Smooth muscle cell of the brain vasculature (primary cell): ENCODE measurements around the gene SETD4.
A peak's percentile ranks its signal among the peaks of the same experiment; 100 is the strongest.
"Not testable (repeated sequence)": the region's sequence is repeated elsewhere in the genome, so short reads cannot be mapped to it uniquely, and the experiment has no call there.

Experiments used
- DNase-seq: peaks from one replicate; pipeline ENCODE4 v3.0.0-alpha.2; 2012; ENCODE audit warnings: low read depth, low spot score

SETD4 gene

GRCh38 chr21:36060159-36060921 is at the start of gene SETD4:
Gene SETD4 (minus strand): TSS chr21:36060526. CDS start chr21:36058888, 1,638 bp downstream.
- DNase-seq: peak; percentile 78

- no peak for DNase-seq
These were observed 49.5 kb upstream of the SETD4 start for GRCh38 chr21:36109868-36110267.

GRCh38 chr21:36105327-36105842 is 45.1 kb upstream of the SETD4 start:
- DNase-seq: no peak

- DNase-seq: no peak
These were observed 44.3 kb upstream of the SETD4 start for GRCh38 chr21:36104317-36105300.

GRCh38 chr21:36103434-36103833 is 43.1 kb upstream of the SETD4 start:
- no peak for DNase-seq

- DNase-seq: no peak
These were observed 40.8 kb upstream of the SETD4 start for GRCh38 chr21:36100971-36101641.

- not testable (repeated sequence) for DNase-seq
These were observed 39.4 kb upstream of the SETD4 start for GRCh38 chr21:36099695-36100211.

- DNase-seq: no peak
These were observed 38.7 kb upstream of the SETD4 start for GRCh38 chr21:36099000-36099399.

GRCh38 chr21:36098182-36098532 is 37.8 kb upstream of the SETD4 start:
- DNase-seq: no peak

GRCh38 chr21:36097427-36098181 is 37.3 kb upstream of the SETD4 start:
- no peak for DNase-seq

GRCh38 chr21:36096398-36097290 is 36.3 kb upstream of the SETD4 start:
- DNase-seq: no peak

- DNase-seq: no peak
These were observed 33.2 kb upstream of the SETD4 start for GRCh38 chr21:36093512-36093911.

GRCh38 chr21:36092681-36093080 is 32.4 kb upstream of the SETD4 start:
- DNase-seq: no peak

- no peak for DNase-seq
These were observed 29.6 kb upstream of the SETD4 start for GRCh38 chr21:36089946-36090345.

- no peak for DNase-seq
These were observed 27.2 kb upstream of the SETD4 start for GRCh38 chr21:36087362-36088138.

- DNase-seq: no peak
These were observed 21.9 kb upstream of the SETD4 start for GRCh38 chr21:36082237-36082664.

GRCh38 chr21:36080386-36080785 is 20.1 kb upstream of the SETD4 start:
- no peak for DNase-seq

GRCh38 chr21:36079671-36080070 is 19.3 kb upstream of the SETD4 start:
- DNase-seq: no peak
